Loucy (cell line): ENCODE results near the gene PPIL1.

ENCODE experiments used
- CTCF ChIP-seq: fragments of 200-600 bp; sonication (generic); conservative IDR thresholded peaks from 2 replicates; pipeline ENCODE4 v1.5.1; 2014; ENCODE audit warnings: mild to moderate bottlenecking, antibody characterized with exemption, low read length
- EZH2phosphoT487 ChIP-seq: fragments of 200-600 bp; IDR thresholded peaks from 2 replicates; pipeline ENCODE4 v1.6.1; 2018; ENCODE audit warnings: antibody characterized with exemption, mild to moderate bottlenecking, moderate library complexity, borderline replicate concordance

- TF ChIP-seq CTCF (no peak), EZH2phosphoT487 (no peak)
Observed at GRCh38 chr6:36848658-36849441, 25.8 kb downstream of the PPIL1 start.
